ENCODE measurements around the gene CEP250.

The CEP250 gene

GRCh38 chr20:35510951-35511735 lies 55.7 kb downstream of the CEP250 start:
- H3K79me2 ChIP-seq (ENCODE audit: insufficient read depth, low read length), result no peaks in the 10 kb centered on the region
- H4K20me1 ChIP-seq (ENCODE audit: low read depth, low read length), result no peaks in the 10 kb centered on the region
- H3K27me3 ChIP-seq (ENCODE audit: low read length), result no peaks in the 10 kb centered on the region
- no peak overlapping the region for H3K27ac ChIP-seq (ENCODE audit: low read depth, low read length)
- H3F3A ChIP-seq (ENCODE audit: insufficient read depth), result no peaks in the 10 kb centered on the region
- TF ChIP-seq EZH2phosphoT487 (conservative IDR thresholded peaks at IDR 0.05; ENCODE audit: low read length) (no peak), CTCF (IDR thresholded peaks at IDR 0.05; ENCODE audit: insufficient read depth, low read length, poor library complexity, severe bottlenecking) (no peak)
- H3K9ac ChIP-seq (ENCODE audit: low read length), result no peak overlapping the region
- H3K36me3 ChIP-seq (ENCODE audit: low read length), result no peaks in the 10 kb centered on the region
- H3K4me3 ChIP-seq (ENCODE audit: insufficient read depth, low read length, poor library complexity, severe bottlenecking), result no peak overlapping the region
- no peak overlapping the region for H2AFZ ChIP-seq (ENCODE audit: low read depth, low read length, severe bottlenecking)
- no peak overlapping the region for H3K4me2 ChIP-seq (ENCODE audit: low read depth, low read length, poor library complexity, severe bottlenecking)
- no peaks in the 10 kb centered on the region for H3K9me3 ChIP-seq (ENCODE audit: insufficient read depth, low read length)
- H3K9me2 ChIP-seq (replicated peaks; ENCODE audit: insufficient read depth, low read length), result no peaks in the 10 kb centered on the region

- Histone ChIP-seq H4K20me1 (ENCODE audit: low read depth, low read length) (no peaks in the 10 kb centered on the region), H2AFZ (ENCODE audit: low read depth, low read length, severe bottlenecking) (no peak overlapping the region), H3K4me3 (ENCODE audit: insufficient read depth, low read length, poor library complexity, severe bottlenecking) (no peak overlapping the region), H3K4me2 (ENCODE audit: low read depth, low read length, poor library complexity, severe bottlenecking) (no peak overlapping the region), H3K36me3 (ENCODE audit: low read length) (no peaks in the 10 kb centered on the region), H3K9ac (ENCODE audit: low read length) (no peak overlapping the region), H3K9me3 (ENCODE audit: insufficient read depth, low read length) (no peaks in the 10 kb centered on the region), H3F3A (ENCODE audit: insufficient read depth) (no peaks in the 10 kb centered on the region), H3K79me2 (ENCODE audit: insufficient read depth, low read length) (no peaks in the 10 kb centered on the region), H3K9me2 (replicated peaks; ENCODE audit: insufficient read depth, low read length) (no peaks in the 10 kb centered on the region), H3K27me3 (ENCODE audit: low read length) (no peaks in the 10 kb centered on the region), H3K27ac (ENCODE audit: low read depth, low read length) (no peak overlapping the region)
- TF ChIP-seq CTCF (IDR thresholded peaks at IDR 0.05; ENCODE audit: insufficient read depth, low read length, poor library complexity, severe bottlenecking), result peak; percentile 43
- TF ChIP-seq EZH2phosphoT487 (conservative IDR thresholded peaks at IDR 0.05; ENCODE audit: low read length), result no peak
Observed at GRCh38 chr20:35511814-35512420, 56.5 kb downstream of the CEP250 start.

GRCh38 chr20:35514371-35514932 lies 59.1 kb downstream of the CEP250 start:
- no peak overlapping the region for H2AFZ ChIP-seq (ENCODE audit: low read depth, low read length, severe bottlenecking)
- no peak overlapping the region for H3K4me3 ChIP-seq (ENCODE audit: insufficient read depth, low read length, poor library complexity, severe bottlenecking)
- no peaks in the 10 kb centered on the region for H3K36me3 ChIP-seq (ENCODE audit: low read length)
- TF ChIP-seq EZH2phosphoT487 (conservative IDR thresholded peaks at IDR 0.05; ENCODE audit: low read length) (no peak), CTCF (IDR thresholded peaks at IDR 0.05; ENCODE audit: insufficient read depth, low read length, poor library complexity, severe bottlenecking) (no peak)
- no peaks in the 10 kb centered on the region for H3K27me3 ChIP-seq (ENCODE audit: low read length)
- H3K4me2 ChIP-seq (ENCODE audit: low read depth, low read length, poor library complexity, severe bottlenecking), result no peak overlapping the region
- no peak overlapping the region for H3K27ac ChIP-seq (ENCODE audit: low read depth, low read length)
- H3F3A ChIP-seq (ENCODE audit: insufficient read depth), result no peaks in the 10 kb centered on the region
- no peaks in the 10 kb centered on the region for H3K9me3 ChIP-seq (ENCODE audit: insufficient read depth, low read length)
- no peaks in the 10 kb centered on the region for H3K79me2 ChIP-seq (ENCODE audit: insufficient read depth, low read length)
- H3K9me2 ChIP-seq (replicated peaks; ENCODE audit: insufficient read depth, low read length), result no peaks in the 10 kb centered on the region
- H4K20me1 ChIP-seq (ENCODE audit: low read depth, low read length), result no peaks in the 10 kb centered on the region
- no peak overlapping the region for H3K9ac ChIP-seq (ENCODE audit: low read length)
